GM18873 (cell line): ENCODE data around the gene ZBTB8B.
"Not testable (repeated sequence)": the region's sequence is repeated elsewhere in the genome, so short reads cannot be mapped to it uniquely, and the experiment has no call there.

Source experiments
- ATAC-seq: cut with Tn5 transposase; IDR thresholded peaks from one replicate; pipeline ENCODE4 v1.9.1; 2021; ENCODE audit warnings: mild to moderate bottlenecking, moderate library complexity, moderate number of reproducible peaks; ENCODE audit not compliant: unreplicated experiment, low FRiP score

ZBTB8B gene

DNA sequence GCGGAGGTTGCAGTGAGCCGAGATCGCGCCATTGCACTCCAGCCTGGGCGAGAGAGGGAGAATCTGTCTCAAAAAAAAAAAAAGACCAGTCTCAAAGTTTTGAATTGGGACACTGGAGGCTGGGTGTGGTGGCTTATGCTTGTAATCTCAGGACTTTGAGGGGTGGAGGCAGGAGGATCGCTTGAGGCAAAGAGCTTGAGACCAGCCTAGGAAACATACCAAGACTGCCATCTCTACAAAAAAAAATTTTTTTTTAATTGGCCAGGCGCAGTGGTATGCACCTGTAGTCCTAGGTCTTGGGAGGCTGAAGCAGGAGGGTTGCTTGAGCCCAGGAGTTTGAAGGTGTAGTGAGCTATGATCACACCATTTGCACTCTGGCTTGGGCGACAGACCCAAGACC lies 3.9 kb downstream of the ZBTB8B start:
- no peak for ATAC-seq

DNA sequence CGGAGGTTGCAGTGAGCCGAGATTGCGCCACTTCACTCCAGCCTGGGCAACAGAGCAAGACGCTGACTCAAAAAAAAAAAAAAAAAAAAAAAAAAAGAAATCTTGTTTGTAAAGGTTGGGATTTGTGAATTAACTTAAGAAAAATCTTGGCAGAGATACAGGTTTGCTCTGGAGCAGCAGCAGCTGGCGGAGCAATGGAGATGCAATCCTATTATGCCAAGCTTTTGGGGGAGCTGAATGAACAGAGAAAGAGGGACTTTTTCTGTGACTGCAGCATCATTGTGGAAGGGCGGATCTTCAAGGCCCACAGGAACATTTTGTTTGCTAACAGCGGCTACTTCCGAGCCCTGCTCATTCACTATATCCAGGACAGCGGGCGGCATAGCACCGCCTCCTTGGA lies 5.6 kb downstream of the ZBTB8B start:
- ATAC-seq: no peak

DNA sequence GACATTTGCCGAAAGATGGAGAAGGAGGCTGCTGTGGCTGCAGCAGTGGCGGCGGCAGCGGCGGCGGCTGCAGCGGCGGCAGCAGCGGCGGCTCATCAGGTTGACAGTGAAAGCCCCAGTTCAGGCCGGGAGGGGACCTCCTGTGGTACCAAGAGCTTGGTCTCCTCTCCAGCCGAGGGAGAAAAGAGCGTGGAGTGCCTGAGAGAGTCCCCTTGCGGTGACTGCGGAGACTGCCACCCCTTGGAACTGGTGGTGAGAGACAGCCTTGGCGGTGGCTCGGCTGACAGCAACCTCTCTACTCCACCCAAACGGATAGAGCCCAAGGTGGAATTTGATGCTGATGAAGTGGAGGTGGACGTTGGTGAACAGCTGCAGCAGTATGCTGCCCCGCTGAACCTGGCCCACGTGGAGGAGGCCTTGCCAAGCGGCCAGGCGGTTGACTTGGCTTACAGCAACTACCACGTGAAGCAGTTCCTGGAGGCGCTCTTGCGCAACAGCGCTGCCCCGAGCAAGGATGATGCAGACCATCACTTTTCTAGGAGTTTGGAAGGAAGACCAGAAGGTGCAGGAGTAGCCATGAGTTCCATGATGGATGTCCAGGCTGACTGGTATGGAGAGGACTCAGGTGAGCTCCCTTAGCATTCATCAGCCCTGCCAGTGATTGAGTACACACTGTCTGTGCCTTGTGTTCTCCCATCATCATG lies 6.3 kb downstream of the ZBTB8B start:
- no peak for ATAC-seq

DNA sequence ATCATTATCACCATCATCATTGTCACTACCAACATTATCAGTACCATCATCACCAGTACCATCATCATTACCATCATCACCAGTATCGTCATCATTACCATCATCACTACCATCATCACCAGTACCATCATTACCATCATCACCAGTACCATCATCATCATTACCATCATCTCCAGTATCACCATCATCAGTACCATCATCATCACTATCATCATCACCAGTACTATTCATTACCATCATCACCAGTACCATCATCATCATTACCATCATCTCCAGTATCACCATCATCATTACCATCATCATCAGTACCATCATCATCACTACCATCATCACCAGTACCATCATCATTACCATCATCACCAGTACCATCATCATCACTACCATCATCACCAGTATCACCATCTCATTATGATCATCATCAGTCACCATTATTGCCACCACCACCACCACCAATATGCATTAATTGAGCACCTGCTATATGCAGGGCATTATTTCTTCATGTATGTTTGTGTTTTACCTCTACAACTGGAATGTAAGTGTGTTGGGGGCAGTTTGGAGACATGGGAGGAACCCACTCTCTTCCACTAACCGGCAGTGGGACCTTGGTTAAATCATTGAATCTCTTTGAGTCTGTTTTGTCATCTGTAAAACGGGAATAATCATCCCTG lies 7.0 kb downstream of the ZBTB8B start:
- ATAC-seq: no peak

DNA sequence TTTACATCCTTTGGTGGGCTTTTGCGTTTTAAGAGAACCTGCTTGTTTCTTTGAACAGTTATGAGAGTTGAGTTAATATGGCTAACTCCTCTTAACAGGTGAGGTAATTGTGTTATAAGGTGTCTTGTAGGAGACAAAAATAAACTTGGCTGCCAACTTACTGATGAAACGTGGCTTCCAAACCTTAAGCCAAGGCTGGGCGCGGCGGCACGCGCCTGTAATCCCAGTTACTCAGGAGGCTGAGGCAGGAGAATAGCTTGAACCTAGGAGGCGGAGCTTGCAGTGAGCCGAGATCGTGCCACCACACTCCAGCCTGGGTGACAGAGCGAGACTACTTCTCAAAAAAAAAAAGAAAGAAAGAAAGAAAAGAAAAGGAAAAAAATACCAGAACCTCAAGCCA lies 8.1 kb downstream of the ZBTB8B start:
- not testable (repeated sequence) for ATAC-seq

DNA sequence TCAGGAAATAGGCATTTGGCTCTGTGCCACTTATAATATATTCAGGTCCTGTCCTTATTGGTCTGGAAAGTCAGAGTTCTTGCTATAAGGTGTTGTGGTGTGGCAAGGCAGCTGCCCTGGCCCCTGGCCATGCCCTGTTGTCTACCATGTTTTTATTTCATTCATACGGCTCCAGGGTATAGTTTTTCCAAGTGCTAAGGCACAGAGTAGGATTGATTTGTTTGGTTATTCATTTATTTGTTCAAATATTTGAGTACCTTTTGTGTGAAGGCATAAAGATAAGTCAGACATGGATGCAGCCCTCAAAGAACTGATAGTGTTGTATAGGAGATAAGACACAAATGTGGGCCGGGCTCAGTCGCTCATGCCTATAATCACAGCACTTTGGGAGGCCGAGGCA lies 10.1 kb downstream of the ZBTB8B start:
- no peak for ATAC-seq

DNA sequence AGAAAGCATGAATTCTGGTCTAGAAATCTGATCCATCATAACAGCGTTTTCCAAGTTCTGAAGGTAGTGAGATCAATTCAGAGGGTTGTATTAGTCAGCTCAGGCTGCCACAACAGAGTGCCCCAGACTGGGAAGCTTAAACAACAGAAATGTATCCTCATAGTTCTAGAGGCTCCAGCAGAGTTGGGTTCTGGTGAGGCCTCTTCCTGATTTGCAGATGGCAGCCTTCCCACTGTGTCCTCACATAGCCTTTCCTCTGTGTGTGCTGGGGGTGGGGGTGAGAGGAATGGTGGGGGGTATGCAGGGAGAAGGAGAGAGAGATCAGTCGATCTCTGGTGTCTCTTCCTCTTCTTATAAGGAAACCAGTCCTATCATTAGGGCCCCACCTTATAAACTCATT lies 15.1 kb downstream of the ZBTB8B start:
- no peak for ATAC-seq

DNA sequence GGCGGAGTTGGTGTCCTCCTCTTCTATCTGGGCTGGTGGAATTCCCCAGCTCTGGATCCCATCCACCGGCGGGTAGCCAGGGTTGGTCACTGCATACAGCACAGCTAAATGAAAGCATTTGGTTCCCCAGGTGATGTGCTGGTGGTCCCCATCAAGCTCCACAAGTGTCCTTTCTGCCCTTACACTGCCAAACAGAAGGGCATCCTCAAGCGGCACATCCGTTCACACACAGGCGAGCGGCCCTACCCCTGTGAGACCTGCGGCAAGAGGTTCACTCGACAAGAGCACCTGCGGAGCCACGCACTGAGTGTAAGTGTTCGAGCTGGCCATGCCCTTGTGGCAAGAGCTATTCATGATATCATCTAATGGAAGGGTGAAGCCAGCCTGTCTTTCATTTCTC lies 15.9 kb downstream of the ZBTB8B start:
- ATAC-seq: no peak

DNA sequence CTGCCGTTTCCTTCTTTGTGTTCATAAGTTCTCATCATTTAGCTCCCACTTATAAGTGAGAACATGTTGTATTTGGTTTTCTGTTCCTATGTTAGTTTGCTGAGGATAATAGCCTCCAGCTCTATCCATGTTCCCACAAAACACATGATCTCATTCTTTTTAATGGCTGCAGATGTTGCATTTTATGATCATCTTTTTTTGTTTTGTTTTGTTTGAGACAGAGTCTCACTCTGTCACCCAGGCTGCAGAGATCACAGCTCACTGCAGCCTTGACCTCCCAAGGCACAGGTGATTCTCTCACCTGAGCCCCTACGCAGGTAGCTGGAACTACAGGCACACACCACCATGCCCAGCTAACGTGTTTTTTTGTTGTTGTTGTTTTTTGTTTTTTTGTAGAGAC lies 16.9 kb downstream of the ZBTB8B start:
- not testable (repeated sequence) for ATAC-seq

DNA sequence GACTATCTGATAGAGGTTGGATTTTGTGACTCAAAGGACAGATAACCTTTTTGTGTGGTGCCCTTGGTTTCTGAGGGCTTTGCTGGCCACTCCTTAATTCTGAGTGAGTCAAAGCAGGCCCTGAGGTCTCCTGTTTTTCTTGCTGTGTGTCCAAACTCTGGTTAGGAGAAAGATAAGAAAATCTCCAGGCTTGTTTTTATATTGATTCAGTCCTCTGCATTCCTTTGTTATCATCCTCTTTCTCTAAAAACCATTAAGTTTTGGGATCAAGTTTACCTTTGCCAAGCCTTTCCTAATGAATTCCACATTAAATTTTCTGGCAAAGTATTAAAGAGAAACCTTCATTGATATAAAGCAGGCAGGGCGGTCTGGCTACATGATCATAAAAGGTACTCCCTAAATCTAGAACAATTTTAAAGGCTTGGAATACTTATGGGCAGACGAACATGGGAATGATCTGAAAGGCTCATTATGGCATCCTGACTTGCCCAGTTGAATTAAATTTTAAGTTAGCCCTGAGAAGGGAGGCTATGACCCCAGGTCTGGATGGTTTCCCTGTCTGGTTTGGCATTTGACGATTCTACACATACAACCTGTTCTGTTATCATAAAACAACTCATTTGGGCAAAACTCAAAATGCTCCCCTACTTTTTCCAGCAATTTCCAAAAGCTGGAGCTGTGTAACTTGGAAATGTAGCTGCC lies 20.8 kb downstream of the ZBTB8B start:
- ATAC-seq: no peak

DNA sequence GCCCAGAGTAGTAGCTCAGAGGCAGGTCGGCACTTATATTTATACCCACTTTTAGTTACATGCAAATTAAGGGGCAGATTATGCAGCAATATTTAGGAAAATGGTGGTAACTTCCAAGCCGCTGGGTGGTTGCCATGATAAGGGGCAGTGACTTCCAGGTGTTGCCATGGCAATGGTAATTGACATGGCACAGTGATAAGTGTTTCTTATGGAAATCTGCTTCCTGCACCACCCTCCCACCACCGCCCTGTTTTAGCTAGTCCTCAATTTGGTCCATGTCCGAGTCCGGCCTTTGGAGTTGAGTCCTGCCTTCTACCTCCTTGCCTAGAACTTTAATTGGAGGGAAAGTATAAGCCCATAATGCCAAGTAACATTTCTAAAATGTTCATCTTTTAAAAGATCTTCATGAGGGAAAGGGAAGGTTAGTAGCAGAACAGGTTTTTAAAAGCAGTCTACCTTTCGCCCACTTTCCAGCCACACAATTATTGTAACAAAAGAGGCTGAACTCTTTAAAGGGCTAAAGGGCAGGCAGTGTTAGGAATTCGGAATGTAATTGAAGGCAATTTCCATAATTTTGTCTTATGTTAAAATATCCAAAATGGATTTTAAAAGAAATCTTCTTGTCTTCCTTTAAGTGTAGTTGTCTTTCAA lies 21.7 kb downstream of the ZBTB8B start:
- no peak for ATAC-seq

DNA sequence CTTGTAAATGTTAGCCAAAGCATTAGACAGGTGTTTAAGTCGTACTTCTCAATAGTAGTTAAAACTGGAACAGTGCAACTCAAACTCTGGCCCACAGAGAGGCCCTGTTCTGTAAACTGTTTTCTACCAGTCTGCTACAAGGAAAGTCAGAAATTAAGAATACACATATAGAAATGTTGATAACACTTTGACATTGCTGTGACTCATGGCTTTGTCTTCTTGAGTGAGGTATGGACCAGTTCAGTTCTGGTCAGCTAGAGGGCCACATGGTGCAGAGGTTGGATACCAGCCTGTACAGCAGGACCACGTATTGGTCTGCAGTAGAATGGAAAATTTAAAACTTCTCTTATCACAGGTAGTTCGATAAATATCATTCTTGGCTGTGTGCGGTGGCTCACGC lies 22.3 kb downstream of the ZBTB8B start:
- no peak for ATAC-seq

DNA sequence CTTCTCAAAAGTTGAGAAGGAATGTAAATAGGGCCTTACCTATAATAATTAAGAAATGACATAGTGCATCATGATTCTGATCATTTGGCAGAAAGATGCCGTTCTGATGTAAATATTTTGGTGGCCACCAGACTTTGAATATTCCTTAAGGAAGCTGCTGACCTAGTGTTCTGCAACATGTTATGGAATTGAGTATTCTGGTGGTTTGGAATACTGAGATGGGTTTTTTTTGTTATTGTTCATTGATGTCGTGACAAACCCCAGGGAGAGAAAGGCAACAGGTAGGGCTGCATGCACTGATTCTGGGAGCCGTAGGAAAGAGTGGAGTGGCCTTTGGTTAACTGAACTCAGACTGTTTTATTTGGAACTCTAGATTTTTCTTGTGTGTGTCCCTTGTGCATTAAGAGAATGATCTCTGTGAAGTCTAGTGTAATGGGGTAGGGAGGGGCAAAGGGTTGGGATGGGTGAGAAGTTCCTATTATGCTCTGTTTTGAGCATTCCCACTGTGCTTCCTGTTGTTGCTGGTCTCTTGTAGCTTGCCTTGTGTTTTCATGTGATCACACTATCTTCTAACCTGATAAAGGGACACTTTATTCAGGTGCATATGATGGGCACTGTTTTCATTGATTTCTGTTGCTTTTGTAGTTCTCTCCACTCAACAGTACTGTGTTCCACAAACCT lies 25.0 kb downstream of the ZBTB8B start:
- no peak for ATAC-seq

DNA sequence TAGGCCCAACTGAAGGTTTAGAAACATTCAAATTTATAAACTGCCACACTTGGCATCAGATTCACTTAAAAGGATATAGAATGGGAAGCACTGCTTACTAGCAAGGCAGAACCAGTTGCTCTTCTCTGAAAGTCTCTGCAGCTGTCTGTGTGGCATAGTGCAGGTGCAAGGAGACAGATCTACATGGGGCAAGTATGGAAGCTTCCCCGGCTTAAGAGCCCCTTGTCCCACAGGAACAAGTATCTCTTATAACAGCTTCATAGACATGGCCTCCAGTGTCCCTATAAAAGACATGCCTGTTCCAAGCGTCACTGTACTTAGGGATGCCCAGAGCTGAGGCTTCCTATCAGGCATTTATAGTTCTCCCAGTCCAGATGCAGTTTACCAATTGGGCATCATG lies 26.5 kb downstream of the ZBTB8B start:
- ATAC-seq: no peak

DNA sequence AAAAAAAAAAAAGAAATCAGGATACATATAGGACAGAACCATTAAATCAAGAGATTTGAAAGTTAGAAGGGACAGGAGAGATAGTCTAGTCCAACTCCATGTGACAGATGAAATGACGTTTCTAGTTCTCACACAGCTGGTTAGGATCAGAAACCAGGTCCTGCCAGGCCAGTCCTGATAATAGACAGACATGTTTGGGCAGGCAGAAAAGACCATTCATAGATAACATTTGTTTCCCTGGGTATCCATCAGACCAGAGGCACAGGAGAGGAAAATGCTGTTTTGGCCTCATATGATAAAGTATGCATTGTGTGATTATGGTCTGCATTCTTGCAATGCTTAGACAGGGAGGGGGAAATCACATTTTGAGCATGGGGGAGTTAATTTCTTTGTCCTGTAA lies 29.3 kb downstream of the ZBTB8B start:
- no peak for ATAC-seq

DNA sequence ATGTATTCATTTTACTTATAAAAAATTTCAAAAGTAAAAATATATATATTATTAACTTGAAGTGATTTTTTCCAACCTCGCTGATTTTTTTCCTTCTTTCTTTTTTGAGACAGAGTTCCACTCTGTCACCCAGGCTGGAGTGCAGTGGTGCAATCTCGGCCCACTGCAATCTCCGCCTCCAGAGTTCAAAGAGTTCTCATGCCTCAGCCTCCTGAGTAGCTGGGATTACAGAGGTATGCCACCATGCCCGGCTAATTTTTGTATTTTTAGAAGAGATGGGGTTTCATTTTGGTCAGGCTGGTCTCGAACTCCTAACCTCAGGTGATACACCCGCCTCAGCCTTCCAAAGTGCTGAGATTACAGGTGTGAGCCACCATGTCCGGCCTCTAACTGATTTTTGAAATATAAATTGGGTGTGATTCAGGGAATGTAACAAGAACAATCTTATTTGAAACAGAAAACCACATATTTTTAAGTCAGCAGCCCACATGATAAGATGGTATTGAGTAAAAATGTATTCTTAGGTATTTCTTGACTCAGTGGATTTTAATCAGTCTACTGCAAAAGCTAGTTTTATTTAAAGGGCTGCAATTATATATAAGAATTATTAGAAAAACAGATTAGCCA lies 30.0 kb downstream of the ZBTB8B start:
- no peak for ATAC-seq

DNA sequence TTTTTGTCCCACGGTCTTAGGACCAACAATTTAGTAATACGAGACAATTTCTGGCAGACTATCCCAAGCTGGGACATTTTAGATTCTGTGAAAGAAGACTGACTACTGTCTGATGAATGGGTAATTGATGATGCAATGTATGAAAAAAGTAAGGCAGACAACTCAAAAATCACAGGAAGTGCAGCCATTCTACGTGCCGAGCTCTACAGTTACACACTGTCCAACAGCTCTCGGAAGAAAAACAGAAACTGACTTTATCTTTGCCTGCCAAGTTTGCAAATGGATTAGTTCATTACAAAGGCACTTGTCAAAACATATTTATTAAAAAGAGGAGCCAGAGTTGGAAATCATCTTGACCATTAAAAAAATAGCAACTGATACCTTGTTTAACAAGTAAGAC lies 31.3 kb downstream of the ZBTB8B start:
- no peak for ATAC-seq

DNA sequence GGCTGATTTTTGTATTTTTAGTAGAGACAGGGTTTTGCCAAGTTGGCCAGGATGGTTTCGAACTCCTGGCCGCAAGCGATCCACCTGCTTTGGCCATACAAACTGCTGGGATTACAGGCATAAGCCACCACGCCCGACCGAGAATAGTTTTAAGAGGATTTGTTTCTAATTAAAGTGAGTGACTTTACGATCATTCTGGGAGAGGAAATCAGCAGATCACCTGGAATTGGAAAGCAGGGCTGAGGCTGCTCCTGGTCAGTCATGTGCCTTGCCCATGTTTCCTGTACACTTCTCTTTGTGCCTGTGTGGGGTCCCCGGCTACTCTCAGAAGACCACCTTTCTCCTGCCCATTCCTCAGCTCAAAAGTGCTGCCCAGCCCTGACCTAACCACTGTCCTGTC lies 33.9 kb downstream of the ZBTB8B start:
- no peak for ATAC-seq

DNA sequence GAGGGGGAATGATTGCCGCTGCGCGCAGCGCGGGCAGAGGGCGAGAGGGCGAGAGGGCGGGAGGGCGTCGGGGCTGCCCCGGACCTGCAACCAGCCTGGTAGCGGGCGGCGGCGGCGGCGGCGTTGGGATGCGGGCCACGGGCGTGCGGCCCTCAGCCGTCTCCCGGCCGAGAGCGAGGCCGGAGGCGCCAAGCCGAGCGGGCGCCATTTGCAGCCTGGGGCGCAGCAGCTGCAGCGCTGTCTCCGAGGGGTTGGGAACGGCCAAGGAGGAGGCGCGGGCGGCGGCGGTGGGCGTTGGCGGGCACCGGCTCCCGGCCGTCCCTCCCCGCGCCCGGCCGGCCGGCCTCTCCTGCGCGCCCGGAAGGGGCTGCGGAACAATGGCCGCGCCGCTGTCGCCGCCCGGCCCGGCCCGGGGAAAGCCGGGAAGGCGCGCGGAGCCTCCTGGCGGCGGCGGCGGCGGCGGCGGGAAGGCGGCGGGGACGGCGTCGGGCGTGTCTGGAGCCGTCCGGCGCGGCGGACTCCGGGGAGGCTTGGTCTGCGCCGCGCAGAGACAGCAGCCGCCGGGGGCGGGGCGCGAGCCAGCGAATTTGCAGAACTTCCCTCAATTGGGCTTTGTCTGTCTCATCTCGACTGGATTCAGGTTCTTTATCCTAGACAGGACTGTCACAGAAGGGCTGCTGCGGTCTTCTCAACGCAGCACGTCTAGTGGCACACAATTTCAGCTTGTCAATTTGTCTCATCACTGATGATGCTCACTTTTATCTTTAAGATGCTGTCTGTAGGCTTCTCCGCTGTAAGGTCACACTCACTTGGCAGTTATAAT lies 35.7 kb downstream of the ZBTB8B start:
- no peak for ATAC-seq
